K562 (cell line): ENCODE measurements around the gene CALM3. TPM values are rescaled to one million over a fixed set of nuclear protein-coding genes. Genes with fewer than 3 reads are reported as not detected.

Experiments used
- ADNP ChIP-seq: fragments of 200-800 bp; sonication (Bioruptor generic); IDR thresholded peaks from 2 replicates; pipeline ENCODE4 v1.6.1; 2016; ENCODE audit warnings: missing genetic modification characterization, missing compliant biosample characterization
- ATF6 ChIP-seq: sonication (generic); formaldehyde crosslinking; IDR thresholded peaks from 2 replicates; pipeline ENCODE4 v1.4.0; 2020; ENCODE audit warnings: mild to moderate bottlenecking, missing genetic modification reagents
- E4F1 ChIP-seq: fragments of 250-450 bp; sonication (Bioruptor Pico); IDR thresholded peaks from 2 replicates; pipeline ENCODE4 v1.5.0; 2021; ENCODE audit warnings: mild to moderate bottlenecking, borderline replicate concordance
- FOXP1 ChIP-seq: sonication (generic); formaldehyde crosslinking; IDR thresholded peaks from 2 replicates; pipeline ENCODE4 v1.8.0; 2022; ENCODE audit warnings: mild to moderate bottlenecking, missing genetic modification reagents
- HOXB6 ChIP-seq: fragments of 250-450 bp; sonication (Bioruptor Pico); IDR thresholded peaks from 2 replicates; pipeline ENCODE4 v1.5.1; 2022; ENCODE audit warnings: mild to moderate bottlenecking, borderline replicate concordance
- KLF1 ChIP-seq: fragments of 450-650 bp; IDR thresholded peaks from 2 replicates; pipeline ENCODE4 v1.6.1; 2016; ENCODE audit warnings: missing genetic modification characterization, missing compliant biosample characterization
- L3MBTL2 ChIP-seq: fragments of 450-650 bp; IDR thresholded peaks from 2 replicates; pipeline ENCODE4 v1.6.1; 2016; ENCODE audit warnings: mild to moderate bottlenecking, moderate library complexity
- LARP7 ChIP-seq: fragments of 450-650 bp; IDR thresholded peaks from 2 replicates; pipeline ENCODE4 v1.6.1; 2016
- SMAD2 ChIP-seq: fragments of 150-350 bp; IDR thresholded peaks from 2 replicates; pipeline ENCODE4 v1.6.1; 2014; ENCODE audit warnings: low read depth, mild to moderate bottlenecking, low read length
- SMC3 ChIP-seq: conservative IDR thresholded peaks from 2 replicates; pipeline ENCODE4 v1.6.1; 2011; ENCODE audit warnings: low read depth, low read length, improper control_type of control experiment; ENCODE audit not compliant: insufficient read depth
- SP2 ChIP-seq: IDR thresholded peaks from 2 replicates; pipeline ENCODE4 v1.6.1; 2011; ENCODE audit warnings: mild to moderate bottlenecking, low read depth, low read length, moderate library complexity; ENCODE audit not compliant: poor library complexity, severe bottlenecking; ENCODE audit errors: extremely low read depth
- TAF7 ChIP-seq: fragments of 450-650 bp; IDR thresholded peaks from 2 replicates; pipeline ENCODE4 v1.6.1; 2016; ENCODE audit warnings: missing genetic modification characterization, missing compliant biosample characterization
- TCFL5 ChIP-seq: fragments of 250-450 bp; sonication (Bioruptor Pico); conservative IDR thresholded peaks from 2 replicates; pipeline ENCODE4 v1.6.1; 2021; ENCODE audit warnings: mild to moderate bottlenecking, moderate library complexity, matching md5 sums
- YBX1 ChIP-seq: fragments of 450-650 bp; IDR thresholded peaks from 2 replicates; pipeline ENCODE4 v1.7.1; 2016; ENCODE audit warnings: mild to moderate bottlenecking
- YY1 ChIP-seq, 3 experiments: IDR thresholded peaks; 2 replicates each; pipeline ENCODE4 v1.6.1; 2011; ENCODE audit warnings: low read length in 2 of 3, mild to moderate bottlenecking in 2 of 3, moderate library complexity in 2 of 3, borderline replicate concordance in 1 of 3, control low read depth in 1 of 3, low read depth in 1 of 3; ENCODE audit not compliant: insufficient read depth in 3 of 3, insufficient replicate concordance in 2 of 3, control insufficient read depth in 1 of 3, insufficient read length in 1 of 3; ENCODE audit errors: extremely low read depth in 1 of 3
- ZNF217 ChIP-seq: sonication (generic); formaldehyde crosslinking; IDR thresholded peaks from 2 replicates; pipeline ENCODE4 v1.8.0; 2022; ENCODE audit warnings: mild to moderate bottlenecking, missing genetic modification reagents
- polyA plus RNA-seq, 8 experiments: library from polyadenylated mRNA; depleted of rRNA in 4 of 8; stranded (reverse) in 5 of 8; unstranded in 3 of 8; fragments of >200 nt; fragmentation: Nextera tagmentation in 2 of 8; fragmentation: Illumina TruSeq in 1 of 8; extraction: Ambion mirVana in 2 of 8; extraction: Trizol in 1 of 8; gene quantifications; 2 replicates each; pipeline versions ENCODE4 v1.2.1 to v1.2.3, GENCODE V29; 2011 to 2014; ENCODE audit warnings: inconsistent platforms in 1 of 8, missing spikeins in 1 of 8
- total RNA-seq, 7 experiments: library from RNA; depleted of rRNA in 6 of 7; stranded (reverse); fragments of >200 nt in 6 of 7; fragmentation: Illumina TruSeq in 2 of 7; extraction: Trizol in 2 of 7; gene quantifications; 2 replicates each; pipeline versions ENCODE4 v1.2.1 to v1.2.3, GENCODE V29; 2011 to 2021; ENCODE audit warnings: low replicate concordance in 1 of 7
- TF ChIP-seq, protein P1 (sequence below): fragments of 250-450 bp; sonication (Bioruptor Pico); IDR thresholded peaks from 2 replicates; pipeline ENCODE4 v1.6.1; 2021; ENCODE audit warnings: mild to moderate bottlenecking
- TF ChIP-seq, protein P2 (sequence below): sonication (generic); formaldehyde crosslinking; IDR thresholded peaks from 2 replicates; pipeline ENCODE4 v1.5.0; 2020; ENCODE audit warnings: missing genetic modification reagents
- TF ChIP-seq, protein P3 (sequence below): sonication (generic); formaldehyde crosslinking; IDR thresholded peaks from 2 replicates; pipeline ENCODE4 v1.8.1; 2023; ENCODE audit warnings: mild to moderate bottlenecking, missing genetic modification reagents, moderate library complexity
- TF ChIP-seq, protein P4 (sequence below): fragments of 250-450 bp; sonication (Bioruptor Pico); IDR thresholded peaks from 2 replicates; pipeline ENCODE4 v1.5.1; 2021; ENCODE audit warnings: mild to moderate bottlenecking

Gene CALM3
- total and polyA plus RNA-seq, 9 of the 15 experiments (the other 6 are each of a cell fraction or from before 2014, with no cell fraction given), result 34.6 to 350 (median 156) TPM

- no peak for TF ChIP-seq SMC3
- no peak for TF ChIP-seq SMAD2
- no peak for TF ChIP-seq E4F1 (CRISPR knock-in tag)
- TF ChIP-seq, protein P1, sequence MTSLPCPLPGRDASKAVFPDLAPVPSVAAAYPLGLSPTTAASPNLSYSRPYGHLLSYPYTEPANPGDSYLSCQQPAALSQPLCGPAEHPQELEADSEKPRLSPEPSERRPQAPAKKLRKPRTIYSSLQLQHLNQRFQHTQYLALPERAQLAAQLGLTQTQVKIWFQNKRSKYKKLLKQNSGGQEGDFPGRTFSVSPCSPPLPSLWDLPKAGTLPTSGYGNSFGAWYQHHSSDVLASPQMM (CRISPR knock-in tag), result no peak
- no peak for TF ChIP-seq SP2
- no peak for TF ChIP-seq YBX1
- no peak for TF ChIP-seq TAF7 (tag)
- TF ChIP-seq ZNF217, result no peak
- TF ChIP-seq FOXP1 (CRISPR knock-in tag), result no peak
- TF ChIP-seq, protein P2, sequence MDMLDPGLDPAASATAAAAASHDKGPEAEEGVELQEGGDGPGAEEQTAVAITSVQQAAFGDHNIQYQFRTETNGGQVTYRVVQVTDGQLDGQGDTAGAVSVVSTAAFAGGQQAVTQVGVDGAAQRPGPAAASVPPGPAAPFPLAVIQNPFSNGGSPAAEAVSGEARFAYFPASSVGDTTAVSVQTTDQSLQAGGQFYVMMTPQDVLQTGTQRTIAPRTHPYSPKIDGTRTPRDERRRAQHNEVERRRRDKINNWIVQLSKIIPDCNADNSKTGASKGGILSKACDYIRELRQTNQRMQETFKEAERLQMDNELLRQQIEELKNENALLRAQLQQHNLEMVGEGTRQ (CRISPR knock-in tag), result no peak
- no peak for TF ChIP-seq TCFL5 (CRISPR knock-in tag)
- TF ChIP-seq, protein P3, sequence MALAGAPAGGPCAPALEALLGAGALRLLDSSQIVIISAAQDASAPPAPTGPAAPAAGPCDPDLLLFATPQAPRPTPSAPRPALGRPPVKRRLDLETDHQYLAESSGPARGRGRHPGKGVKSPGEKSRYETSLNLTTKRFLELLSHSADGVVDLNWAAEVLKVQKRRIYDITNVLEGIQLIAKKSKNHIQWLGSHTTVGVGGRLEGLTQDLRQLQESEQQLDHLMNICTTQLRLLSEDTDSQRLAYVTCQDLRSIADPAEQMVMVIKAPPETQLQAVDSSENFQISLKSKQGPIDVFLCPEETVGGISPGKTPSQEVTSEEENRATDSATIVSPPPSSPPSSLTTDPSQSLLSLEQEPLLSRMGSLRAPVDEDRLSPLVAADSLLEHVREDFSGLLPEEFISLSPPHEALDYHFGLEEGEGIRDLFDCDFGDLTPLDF (CRISPR knock-in tag), result no peak
- TF ChIP-seq ATF6, result no peak
- TF ChIP-seq HOXB6 (CRISPR knock-in tag), result no peak
- no peak for TF ChIP-seq LARP7
- TF ChIP-seq ADNP (tag), result peak; percentile 91
- no peak for TF ChIP-seq YY1 (IDR thresholded peaks at IDR 0.05; ENCODE audit: borderline replicate concordance in 1 of 3, control insufficient read depth in 1 of 3, extremely low read depth in 1 of 3, insufficient read depth in 3 of 3, insufficient read length in 1 of 3, insufficient replicate concordance in 2 of 3, low read depth in 1 of 3, low read length in 2 of 3)
- TF ChIP-seq L3MBTL2, result no peak; the same call in 1 of the 2 replicates
- TF ChIP-seq, protein P4, sequence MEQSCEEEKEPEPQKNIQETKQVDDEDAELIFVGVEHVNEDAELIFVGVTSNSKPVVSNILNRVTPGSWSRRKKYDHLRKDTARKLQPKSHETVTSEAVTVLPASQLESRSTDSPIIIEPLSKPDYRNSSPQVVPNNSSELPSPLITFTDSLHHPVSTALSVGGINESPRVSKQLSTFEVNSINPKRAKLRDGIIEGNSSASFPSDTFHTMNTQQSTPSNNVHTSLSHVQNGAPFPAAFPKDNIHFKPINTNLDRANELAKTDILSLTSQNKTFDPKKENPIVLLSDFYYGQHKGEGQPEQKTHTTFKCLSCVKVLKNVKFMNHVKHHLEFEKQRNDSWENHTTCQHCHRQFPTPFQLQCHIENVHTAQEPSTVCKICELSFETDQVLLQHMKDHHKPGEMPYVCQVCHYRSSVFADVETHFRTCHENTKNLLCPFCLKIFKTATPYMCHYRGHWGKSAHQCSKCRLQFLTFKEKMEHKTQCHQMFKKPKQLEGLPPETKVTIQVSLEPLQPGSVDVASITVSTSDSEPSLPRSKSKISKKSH, result no peak
- TF ChIP-seq KLF1 (tag), result 0 out of 2 replicates have a peak, but pooled peaks have one; percentile 32
Measured at GRCh38 chr19:46629546-46630025, 28.5 kb downstream of the CALM3 start (continued).
